HepG2 (cell line): Measurements from ENCODE around the gene OST4. TPM values are rescaled to one million over a fixed set of nuclear protein-coding genes. Genes with fewer than 3 reads are reported as not detected.
A peak's percentile ranks its signal among the peaks of the same experiment; 100 is the strongest.

Experiments used
- AGO2 ChIP-seq: fragments of 200-400 bp; formaldehyde crosslinking; optimal IDR thresholded peaks from 2 replicates; pipeline ENCODE3; 2017; ENCODE audit warnings: mild to moderate bottlenecking, low read depth, low read length, moderate library complexity
- FIP1L1 ChIP-seq: fragments of 200-400 bp; formaldehyde crosslinking; IDR thresholded peaks from 2 replicates; pipeline ENCODE4 v1.6.1; 2018; ENCODE audit warnings: low read depth, mild to moderate bottlenecking, low read length, moderate library complexity, borderline replicate concordance; ENCODE audit not compliant: insufficient read depth
- FOXC1 ChIP-seq: sonication (generic); formaldehyde crosslinking; IDR thresholded peaks from 2 replicates; pipeline ENCODE4 v1.8.0; 2022; ENCODE audit warnings: mild to moderate bottlenecking, missing genetic modification reagents, borderline replicate concordance
- KDM6A ChIP-seq: IDR thresholded peaks from 2 replicates; pipeline ENCODE4 v1.6.1; 2016; ENCODE audit warnings: low read depth
- MYPOP ChIP-seq: sonication (generic); formaldehyde crosslinking; IDR thresholded peaks from 2 replicates; pipeline ENCODE4 v1.8.1; 2023; ENCODE audit warnings: mild to moderate bottlenecking, moderate library complexity, missing genetic modification reagents
- NAIF1 ChIP-seq: sonication (generic); formaldehyde crosslinking; IDR thresholded peaks from 2 replicates; pipeline ENCODE4 v1.5.0; 2020; ENCODE audit warnings: mild to moderate bottlenecking, missing genetic modification reagents, borderline replicate concordance
- RFXANK ChIP-seq: IDR thresholded peaks from 2 replicates; pipeline ENCODE4 v1.6.1; 2016
- RORA ChIP-seq: sonication (generic); formaldehyde crosslinking; IDR thresholded peaks from 2 replicates; pipeline ENCODE4 v1.5.0; 2020; ENCODE audit warnings: mild to moderate bottlenecking, missing genetic modification reagents, moderate library complexity
- SNAPC5 ChIP-seq: sonication (generic); formaldehyde crosslinking; IDR thresholded peaks from 2 replicates; pipeline ENCODE4 v1.8.1; 2023; ENCODE audit warnings: mild to moderate bottlenecking, missing genetic modification reagents, borderline replicate concordance
- TFDP2 ChIP-seq: sonication (generic); formaldehyde crosslinking; IDR thresholded peaks from 2 replicates; pipeline ENCODE4 v1.4.0; 2020; ENCODE audit warnings: missing genetic modification reagents
- TRIM24 ChIP-seq: sonication (generic); formaldehyde crosslinking; IDR thresholded peaks from 2 replicates; pipeline ENCODE4 v1.8.0; 2022; ENCODE audit warnings: mild to moderate bottlenecking, missing genetic modification reagents
- ZMYM4 ChIP-seq: sonication (generic); formaldehyde crosslinking; IDR thresholded peaks from 2 replicates; pipeline ENCODE4 v1.8.1; 2023; ENCODE audit warnings: mild to moderate bottlenecking, missing genetic modification reagents
- ZNF225 ChIP-seq: sonication (generic); formaldehyde crosslinking; IDR thresholded peaks from 2 replicates; pipeline ENCODE4 v1.4.0; 2020; ENCODE audit warnings: mild to moderate bottlenecking, missing genetic modification reagents
- ZNF234 ChIP-seq: sonication (generic); formaldehyde crosslinking; conservative IDR thresholded peaks from 2 replicates; pipeline ENCODE4 v1.5.1; 2020; ENCODE audit warnings: mild to moderate bottlenecking, missing genetic modification reagents
- ZNF235 ChIP-seq: sonication (generic); formaldehyde crosslinking; IDR thresholded peaks from 2 replicates; pipeline ENCODE4 v1.8.1; 2023; ENCODE audit warnings: mild to moderate bottlenecking, missing genetic modification reagents, borderline replicate concordance
- ZNF446 ChIP-seq: sonication (generic); formaldehyde crosslinking; IDR thresholded peaks from 2 replicates; pipeline ENCODE4 v1.5.0; 2020; ENCODE audit warnings: mild to moderate bottlenecking, missing genetic modification reagents
- ZSCAN22 ChIP-seq: sonication (generic); formaldehyde crosslinking; IDR thresholded peaks from 2 replicates; pipeline ENCODE4 v1.4.0; 2020; ENCODE audit warnings: mild to moderate bottlenecking, missing genetic modification reagents
- polyA plus RNA-seq, 8 experiments: library from polyadenylated mRNA; depleted of rRNA in 3 of 8; stranded (reverse) in 7 of 8; unstranded in 1 of 8; fragments of >200 nt; fragmentation: Illumina TruSeq in 4 of 8; extraction: Trizol in 4 of 8; gene quantifications; 2 replicates each; pipeline versions ENCODE4 v1.2.1 to v1.2.3, GENCODE V29; 2011 to 2016; ENCODE audit warnings: low read depth in 4 of 8, missing spikeins in 1 of 8, mixed read lengths in 1 of 8; ENCODE audit not compliant: insufficient read depth in 1 of 8
- total RNA-seq, 5 experiments: library from RNA; depleted of rRNA; stranded (reverse); fragments of >200 nt; fragmentation: Illumina TruSeq; extraction: Trizol; gene quantifications; 2 replicates each; pipeline ENCODE4 v1.2.3, GENCODE V29; 2016; ENCODE audit warnings: low read depth in 1 of 5
- TF ChIP-seq, protein P1 (sequence below): sonication (generic); formaldehyde crosslinking; IDR thresholded peaks from 2 replicates; pipeline ENCODE4 v1.4.0; 2020; ENCODE audit warnings: low read depth, missing genetic modification reagents
- TF ChIP-seq, protein P2 (sequence below): sonication (generic); formaldehyde crosslinking; IDR thresholded peaks from 2 replicates; pipeline ENCODE4 v1.4.0; 2020; ENCODE audit warnings: missing genetic modification reagents

Gene OST4
- total and polyA plus RNA-seq, 2 of the 13 experiments (the other 11 are each of a cell fraction or from before 2014, with no cell fraction given) = 498 to 584 TPM

- TF ChIP-seq NAIF1 (CRISPR knock-in tag) (0 out of 2 replicates have a peak, but pooled peaks have one; percentile 12), ZNF446 (no peak; the same call in 1 of the 2 replicates), RORA (CRISPR knock-in tag) (no peak), ZMYM4 (CRISPR knock-in tag) (no peak), TFDP2 (peak; percentile 92), MYPOP (CRISPR knock-in tag) (peak; percentile 16; the same call in 1 of the 2 replicates), RFXANK (CRISPR knock-in tag) (0 out of 2 replicates have a peak, but pooled peaks have one; percentile 42), ZNF234 (0 out of 2 replicates have a peak, but pooled peaks have one; percentile 28), KDM6A (CRISPR knock-in tag) (no peak), FOXC1 (CRISPR knock-in tag) (no peak; the same call in 1 of the 2 replicates), FIP1L1 (no peak), SNAPC5 (CRISPR knock-in tag) (no peak), ZSCAN22 (CRISPR knock-in tag) (peak; percentile 39; the same call in 1 of the 2 replicates), ZNF225 (peak; percentile 49; the same call in 1 of the 2 replicates), ZNF235 (CRISPR knock-in tag) (0 out of 2 replicates have a peak, but pooled peaks have one; percentile 58), AGO2 (peak; percentile 77), TRIM24 (CRISPR knock-in tag) (no peak)
- TF ChIP-seq, protein P1, sequence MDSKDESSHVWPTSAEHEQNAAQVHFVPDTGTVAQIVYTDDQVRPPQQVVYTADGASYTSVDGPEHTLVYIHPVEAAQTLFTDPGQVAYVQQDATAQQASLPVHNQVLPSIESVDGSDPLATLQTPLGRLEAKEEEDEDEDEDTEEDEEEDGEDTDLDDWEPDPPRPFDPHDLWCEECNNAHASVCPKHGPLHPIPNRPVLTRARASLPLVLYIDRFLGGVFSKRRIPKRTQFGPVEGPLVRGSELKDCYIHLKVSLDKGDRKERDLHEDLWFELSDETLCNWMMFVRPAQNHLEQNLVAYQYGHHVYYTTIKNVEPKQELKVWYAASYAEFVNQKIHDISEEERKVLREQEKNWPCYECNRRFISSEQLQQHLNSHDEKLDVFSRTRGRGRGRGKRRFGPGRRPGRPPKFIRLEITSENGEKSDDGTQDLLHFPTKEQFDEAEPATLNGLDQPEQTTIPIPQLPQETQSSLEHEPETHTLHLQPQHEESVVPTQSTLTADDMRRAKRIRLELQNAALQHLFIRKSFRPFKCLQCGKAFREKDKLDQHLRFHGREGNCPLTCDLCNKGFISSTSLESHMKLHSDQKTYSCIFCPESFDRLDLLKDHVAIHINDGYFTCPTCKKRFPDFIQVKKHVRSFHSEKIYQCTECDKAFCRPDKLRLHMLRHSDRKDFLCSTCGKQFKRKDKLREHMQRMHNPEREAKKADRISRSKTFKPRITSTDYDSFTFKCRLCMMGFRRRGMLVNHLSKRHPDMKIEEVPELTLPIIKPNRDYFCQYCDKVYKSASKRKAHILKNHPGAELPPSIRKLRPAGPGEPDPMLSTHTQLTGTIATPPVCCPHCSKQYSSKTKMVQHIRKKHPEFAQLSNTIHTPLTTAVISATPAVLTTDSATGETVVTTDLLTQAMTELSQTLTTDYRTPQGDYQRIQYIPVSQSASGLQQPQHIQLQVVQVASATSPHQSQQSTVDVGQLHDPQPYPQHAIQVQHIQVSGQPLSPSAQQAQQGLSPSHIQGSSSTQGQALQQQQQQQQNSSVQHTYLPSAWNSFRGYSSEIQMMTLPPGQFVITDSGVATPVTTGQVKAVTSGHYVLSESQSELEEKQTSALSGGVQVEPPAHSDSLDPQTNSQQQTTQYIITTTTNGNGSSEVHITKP (CRISPR knock-in tag) = no peak
- TF ChIP-seq, protein P2, sequence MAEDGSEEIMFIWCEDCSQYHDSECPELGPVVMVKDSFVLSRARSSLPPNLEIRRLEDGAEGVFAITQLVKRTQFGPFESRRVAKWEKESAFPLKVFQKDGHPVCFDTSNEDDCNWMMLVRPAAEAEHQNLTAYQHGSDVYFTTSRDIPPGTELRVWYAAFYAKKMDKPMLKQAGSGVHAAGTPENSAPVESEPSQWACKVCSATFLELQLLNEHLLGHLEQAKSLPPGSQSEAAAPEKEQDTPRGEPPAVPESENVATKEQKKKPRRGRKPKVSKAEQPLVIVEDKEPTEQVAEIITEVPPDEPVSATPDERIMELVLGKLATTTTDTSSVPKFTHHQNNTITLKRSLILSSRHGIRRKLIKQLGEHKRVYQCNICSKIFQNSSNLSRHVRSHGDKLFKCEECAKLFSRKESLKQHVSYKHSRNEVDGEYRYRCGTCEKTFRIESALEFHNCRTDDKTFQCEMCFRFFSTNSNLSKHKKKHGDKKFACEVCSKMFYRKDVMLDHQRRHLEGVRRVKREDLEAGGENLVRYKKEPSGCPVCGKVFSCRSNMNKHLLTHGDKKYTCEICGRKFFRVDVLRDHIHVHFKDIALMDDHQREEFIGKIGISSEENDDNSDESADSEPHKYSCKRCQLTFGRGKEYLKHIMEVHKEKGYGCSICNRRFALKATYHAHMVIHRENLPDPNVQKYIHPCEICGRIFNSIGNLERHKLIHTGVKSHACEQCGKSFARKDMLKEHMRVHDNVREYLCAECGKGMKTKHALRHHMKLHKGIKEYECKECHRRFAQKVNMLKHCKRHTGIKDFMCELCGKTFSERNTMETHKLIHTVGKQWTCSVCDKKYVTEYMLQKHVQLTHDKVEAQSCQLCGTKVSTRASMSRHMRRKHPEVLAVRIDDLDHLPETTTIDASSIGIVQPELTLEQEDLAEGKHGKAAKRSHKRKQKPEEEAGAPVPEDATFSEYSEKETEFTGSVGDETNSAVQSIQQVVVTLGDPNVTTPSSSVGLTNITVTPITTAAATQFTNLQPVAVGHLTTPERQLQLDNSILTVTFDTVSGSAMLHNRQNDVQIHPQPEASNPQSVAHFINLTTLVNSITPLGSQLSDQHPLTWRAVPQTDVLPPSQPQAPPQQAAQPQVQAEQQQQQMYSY (CRISPR knock-in tag) = peak; percentile 17; the same call in 1 of the 2 replicates
These were observed 38.8 kb downstream of the OST4 start, which contains the start of gene TMEM214 (continued) for GRCh38 chr2:27032495-27033252.
